ENCODE results near the gene RAB26.

The RAB26 gene

GRCh38 chr16:2145843-2146242 lies 2.6 kb upstream of the RAB26 start:
- DNase-seq, result no peak

- no peak for DNase-seq
These were observed 1.0 kb upstream of the RAB26 start for GRCh38 chr16:2147378-2147777.

GRCh38 chr16:2148714-2149629 lies 547 bp downstream of the RAB26 start:
- DNase-seq, result no peak

- no peak for DNase-seq
These were observed 1.4 kb downstream of the RAB26 start for GRCh38 chr16:2149630-2150417.

- DNase-seq, result no peak
These were observed 2.2 kb downstream of the RAB26 start for GRCh38 chr16:2150418-2151187.

GRCh38 chr16:2151188-2152091 lies 3.0 kb downstream of the RAB26 start:
- DNase-seq, result no peak

GRCh38 chr16:2152695-2153506 lies 4.5 kb downstream of the RAB26 start:
- DNase-seq, result no peak

- no peak for DNase-seq
These were observed 6.2 kb downstream of the RAB26 start for GRCh38 chr16:2154533-2155090.

GRCh38 chr16:2155091-2155950 lies 6.9 kb downstream of the RAB26 start, which contains the start of gene TRAF7:
Gene TRAF7, plus strand, starts transcription at chr16:2155782. Its CDS starts 8,139 bp downstream, at chr16:2163921.
- DNase-seq, result peak; percentile 97

- DNase-seq, result no peak
These were observed 7.8 kb downstream of the RAB26 start for GRCh38 chr16:2155977-2156848.

GRCh38 chr16:2156849-2157224 lies 8.4 kb downstream of the RAB26 start:
- DNase-seq, result no peak

GRCh38 chr16:2157480-2158261 lies 9.2 kb downstream of the RAB26 start:
- no peak for DNase-seq

GRCh38 chr16:2158262-2158638 lies 9.8 kb downstream of the RAB26 start:
- DNase-seq, result no peak

GRCh38 chr16:2159175-2159838 lies 10.9 kb downstream of the RAB26 start:
- DNase-seq, result no peak

GRCh38 chr16:2160915-2161551 lies 12.6 kb downstream of the RAB26 start:
- DNase-seq, result no peak

- no peak for DNase-seq
These were observed 13.5 kb downstream of the RAB26 start for GRCh38 chr16:2161911-2162310.

- DNase-seq, result no peak
These were observed 14.3 kb downstream of the RAB26 start for GRCh38 chr16:2162676-2163118.
